Lung (tissue), 12 donors: Measurements from ENCODE around the gene SPECC1. TPM values are rescaled to one million over a fixed set of nuclear protein-coding genes. Genes with fewer than 3 reads are reported as not detected.

ENCODE experiments used
- ATAC-seq: fragments of 200-7000 bp; cut with Tn5 transposase; one replicate; pipeline ENCODE4 v1.9.1; 2020; ENCODE audit warnings: moderate number of reproducible peaks; ENCODE audit not compliant: insufficient read depth, low FRiP score
- DNase-seq, 3 donors: peaks; one replicate each; pipeline ENCODE4 v3.0.0-alpha.2; 2013 to 2017
- H3K27ac ChIP-seq, 2 donors: one replicate each; pipeline ENCODE4 v1.5.1; 2013; ENCODE audit warnings: mild to moderate bottlenecking in 2 of 2, moderate library complexity in 2 of 2, control low read depth in 1 of 2, inconsistent platforms in 1 of 2, low read depth in 1 of 2, low read length in 1 of 2
- H3K27me3 ChIP-seq, 3 donors: one replicate each; pipeline ENCODE4 v1.5.1; 2013; ENCODE audit warnings: low read length in 2 of 3; ENCODE audit not compliant: control insufficient read depth in 3 of 3, insufficient read depth in 3 of 3
- H3K36me3 ChIP-seq, 4 donors: one replicate each; pipeline ENCODE4 v1.5.1; 2013; ENCODE audit warnings: low read length in 4 of 4, mild to moderate bottlenecking in 1 of 4, moderate library complexity in 1 of 4; ENCODE audit not compliant: control insufficient read depth in 4 of 4, insufficient read depth in 4 of 4
- H3K4me1 ChIP-seq, 5 donors: one replicate each; pipeline ENCODE4 v1.5.1; 2013; ENCODE audit warnings: low read length in 5 of 5, mild to moderate bottlenecking in 2 of 5, moderate library complexity in 1 of 5; ENCODE audit not compliant: control insufficient read depth in 5 of 5, insufficient read depth in 5 of 5
- H3K4me3 ChIP-seq: one replicate; pipeline ENCODE4 v1.5.1; 2013; ENCODE audit warnings: mild to moderate bottlenecking, control low read depth, moderate library complexity
- H3K9ac ChIP-seq, 2 donors: one replicate each; pipeline ENCODE4 v1.5.1; 2013; ENCODE audit warnings: low read length in 2 of 2, control low read depth in 1 of 2; ENCODE audit not compliant: insufficient read depth in 1 of 2
- H3K9me3 ChIP-seq, 4 donors: one replicate each; pipeline ENCODE4 v1.5.1; 2013; ENCODE audit warnings: low read length in 3 of 4, mild to moderate bottlenecking in 1 of 4, moderate library complexity in 1 of 4; ENCODE audit not compliant: control insufficient read depth in 4 of 4, insufficient read depth in 3 of 4
- WGBS, 2 donors: extraction: QIAGEN DNeasy Blood & Tissue Kit; methylation state at CpG; one replicate each; pipeline ENCODE4 v1.1.7; 2013; 5-methylcytosine and 5-hydroxymethylcytosine counted together
- polyA plus RNA-seq, 2 donors: library from polyadenylated mRNA; stranded (reverse); fragments of 200-250 nt; gene quantifications; one replicate each; pipeline ENCODE4 v1.2.1, GENCODE V29; 2013
- total RNA-seq, 2 donors: library from RNA; depleted of rRNA in 1 of 2; stranded (reverse); fragments of >200 nt in 1 of 2; gene quantifications; one replicate each; pipeline ENCODE4 v1.2.1, GENCODE V29; 2014 to 2021
- TF ChIP-seq, protein P1 (sequence below): IDR thresholded peaks from 2 replicates; pipeline ENCODE4 v1.5.1; 2012; ENCODE audit warnings: mild to moderate bottlenecking; ENCODE audit errors: control extremely low read depth, extremely low read depth
- donor health status: control.
- donor health status: control.
- donor health status: Bipolar disorder and iron deficiency.
- donor health status: healthy.
- donor health status: DM: yes; HTN: yes; CAD: no.

Gene SPECC1
- total and polyA plus RNA-seq, 4 donors = 8.8 to 27.1 (median 14.7) TPM

GRCh38 chr17:20170085-20170484 lies 160.9 kb downstream of the SPECC1 start:
- H3K27ac ChIP-seq = no peak overlapping the region
- H3K9me3 ChIP-seq = no peaks in the 10 kb centered on the region
- no peaks in the 10 kb centered on the region for H3K36me3 ChIP-seq
- H3K9ac ChIP-seq = no peak overlapping the region
- H3K4me1 ChIP-seq = peaks cover 0 to 7% (median 0%) of the 10 kb centered on the region in 5 donors
- DNase-seq (no peak), ATAC-seq (no peak)
- 89 to 98% methylated on average over 3 of the region's 3 CpGs for WGBS, 2 donors
- TF ChIP-seq, protein P1, sequence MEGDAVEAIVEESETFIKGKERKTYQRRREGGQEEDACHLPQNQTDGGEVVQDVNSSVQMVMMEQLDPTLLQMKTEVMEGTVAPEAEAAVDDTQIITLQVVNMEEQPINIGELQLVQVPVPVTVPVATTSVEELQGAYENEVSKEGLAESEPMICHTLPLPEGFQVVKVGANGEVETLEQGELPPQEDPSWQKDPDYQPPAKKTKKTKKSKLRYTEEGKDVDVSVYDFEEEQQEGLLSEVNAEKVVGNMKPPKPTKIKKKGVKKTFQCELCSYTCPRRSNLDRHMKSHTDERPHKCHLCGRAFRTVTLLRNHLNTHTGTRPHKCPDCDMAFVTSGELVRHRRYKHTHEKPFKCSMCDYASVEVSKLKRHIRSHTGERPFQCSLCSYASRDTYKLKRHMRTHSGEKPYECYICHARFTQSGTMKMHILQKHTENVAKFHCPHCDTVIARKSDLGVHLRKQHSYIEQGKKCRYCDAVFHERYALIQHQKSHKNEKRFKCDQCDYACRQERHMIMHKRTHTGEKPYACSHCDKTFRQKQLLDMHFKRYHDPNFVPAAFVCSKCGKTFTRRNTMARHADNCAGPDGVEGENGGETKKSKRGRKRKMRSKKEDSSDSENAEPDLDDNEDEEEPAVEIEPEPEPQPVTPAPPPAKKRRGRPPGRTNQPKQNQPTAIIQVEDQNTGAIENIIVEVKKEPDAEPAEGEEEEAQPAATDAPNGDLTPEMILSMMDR = no peak
- no peak overlapping the region for H3K4me3 ChIP-seq
- no peaks in the 10 kb centered on the region for H3K27me3 ChIP-seq

GRCh38 chr17:20171741-20172365 lies 162.7 kb downstream of the SPECC1 start:
- Histone ChIP-seq H3K27ac (peak overlapping the region in 1 of 2 donors; percentile 6), H3K4me1 (peaks cover 0 to 7% (median 0%) of the 10 kb centered on the region in 5 donors), H3K4me3 (no peak overlapping the region), H3K36me3 (no peaks in the 10 kb centered on the region), H3K9ac (no peak overlapping the region), H3K9me3 (no peaks in the 10 kb centered on the region), H3K27me3 (no peaks in the 10 kb centered on the region)
- ATAC-seq (no peak), DNase-seq (no peak)
- 91 to 97% methylated on average over 2 of the region's 2 CpGs for WGBS, 2 donors
- TF ChIP-seq, protein P1 = no peak

DNA sequence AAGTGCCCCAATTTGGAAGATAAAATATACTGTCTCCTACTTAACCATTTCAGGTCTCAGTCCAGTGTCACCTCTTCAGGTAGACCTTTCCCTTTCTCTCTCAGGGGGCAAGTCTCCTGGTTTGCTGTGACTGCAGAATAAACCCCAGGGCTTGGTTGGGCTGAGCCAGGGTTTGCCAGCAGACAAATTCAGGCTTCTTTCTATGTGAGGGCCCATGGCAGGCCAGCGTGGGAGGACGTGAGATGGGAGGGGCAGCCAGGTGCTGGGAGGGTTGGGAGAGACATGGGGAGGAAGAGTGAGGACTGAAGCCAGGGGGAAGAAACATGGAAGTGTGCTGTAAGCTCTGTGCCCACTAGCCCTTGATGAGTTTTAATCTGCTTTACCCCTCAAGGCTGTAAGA lies 163.2 kb downstream of the SPECC1 start:
- Histone ChIP-seq H3K9me3 (no peaks in the 10 kb centered on the region), H3K9ac (no peak overlapping the region), H3K36me3 (no peaks in the 10 kb centered on the region), H3K27ac (no peak overlapping the region), H3K4me1 (peaks cover 0 to 7% (median 0%) of the 10 kb centered on the region in 5 donors), H3K4me3 (no peak overlapping the region), H3K27me3 (no peaks in the 10 kb centered on the region)
- DNase-seq (no peak), ATAC-seq (no peak)
- TF ChIP-seq, protein P1 = no peak
- WGBS, 2 donors = 76 to 81% methylated on average over 2 of the region's 2 CpGs

DNA sequence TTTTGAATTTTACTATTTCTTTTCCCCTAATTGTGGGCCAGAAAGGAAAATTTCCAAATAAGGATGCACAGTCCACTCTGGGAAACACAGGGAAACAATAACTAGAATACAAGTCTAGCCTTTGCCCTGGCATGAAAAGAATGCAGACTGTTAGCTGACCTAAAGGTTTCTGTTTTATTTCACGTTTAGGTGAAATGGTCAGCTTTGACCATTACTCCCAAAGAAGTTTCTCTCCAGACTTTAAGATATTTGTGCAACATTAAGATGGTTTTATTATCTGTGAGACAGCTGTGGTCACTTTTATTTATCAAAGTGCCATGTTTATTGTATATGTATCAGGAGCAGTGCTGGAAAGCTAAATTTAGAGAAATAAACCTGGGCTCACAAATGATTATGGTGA lies 163.9 kb downstream of the SPECC1 start:
- no peak overlapping the region for H3K4me3 ChIP-seq
- no peaks in the 10 kb centered on the region for H3K9me3 ChIP-seq
- H3K27ac ChIP-seq = no peak overlapping the region
- H3K4me1 ChIP-seq = peaks cover 0 to 7% (median 0%) of the 10 kb centered on the region in 5 donors
- no peaks in the 10 kb centered on the region for H3K27me3 ChIP-seq
- DNase-seq = no peak
- no peak overlapping the region for H3K9ac ChIP-seq
- no peaks in the 10 kb centered on the region for H3K36me3 ChIP-seq
- ATAC-seq = no peak
- TF ChIP-seq, protein P1 = no peak
- 55 to 79% methylated on average over 1 of the region's 1 CpG for WGBS, 2 donors
